ENCODE measurements around the gene ZBTB16. TPM values are rescaled to one million over a fixed set of nuclear protein-coding genes. Genes with fewer than 3 reads are reported as not detected.

The ZBTB16 gene
- total RNA-seq, 3 donors from 2014 or later (not counting 1 experiment from before 2014, with no cell fraction given), result 104 to 224 (median 156) TPM

DNA sequence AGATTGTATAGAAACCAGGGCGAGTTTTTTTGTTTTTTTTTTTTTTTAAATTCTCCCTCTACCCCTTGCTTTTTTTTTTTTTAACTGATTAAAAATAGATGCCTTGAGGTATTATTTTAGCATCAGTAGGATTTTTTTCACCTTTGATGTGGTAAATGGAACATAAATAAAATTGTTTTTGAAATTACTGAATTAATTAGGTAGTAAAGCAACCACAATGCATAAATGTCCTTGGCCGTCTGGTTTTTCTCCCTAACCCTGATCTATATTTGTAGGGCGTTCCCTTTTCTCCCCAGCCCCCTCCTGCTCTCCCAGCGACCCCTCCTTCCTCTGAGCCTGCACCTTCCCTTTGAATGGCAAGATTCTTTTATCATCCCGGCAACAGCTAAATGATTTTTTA lies 107.8 kb downstream of the ZBTB16 start:
- 54% methylated on average over 4 of the region's 5 CpGs for WGBS (ENCODE audit: insufficient coverage)
- Histone ChIP-seq H3K4me3 (ENCODE audit: low read length) (no peak overlapping the region), H3K36me3 (ENCODE audit: control insufficient read depth, insufficient read depth, low read length) (no peaks in the 10 kb centered on the region), H3K27me3 (ENCODE audit: control insufficient read depth, insufficient read depth, low read length) (no peaks in the 10 kb centered on the region), H3K9me3 (ENCODE audit: control insufficient read depth, insufficient read depth, low read length) (no peaks in the 10 kb centered on the region), H3K4me1 (ENCODE audit: control insufficient read depth, insufficient read depth, low read length) (peaks cover 93% of the 10 kb centered on the region), H3K27ac (ENCODE audit: low read length) (peak overlapping the region; percentile 44)
- peaks cover 97 to 99% of the 10 kb centered on the region in 2 donors for H3K4me1 Mint-ChIP-seq
- DNase-seq (no peak), ATAC-seq (no peak)
- peak overlapping the region; percentile 73 for H3K4me3 Mint-ChIP-seq
- no peaks in the 10 kb centered on the region for H3K36me3 Mint-ChIP-seq
- intact Hi-C loops (cut with micrococcal nuclease), result loop anchor here (2.0 kb wide), 1 partner anchor 17 kb away; no protein-coding TSS in a partner anchor
- no peaks in the 10 kb centered on the region for H3K9me3 Mint-ChIP-seq
- no peaks in the 10 kb centered on the region for H3K27me3 Mint-ChIP-seq (ENCODE audit: low read depth in 2 of 2)
- TF ChIP-seq, protein P1, sequence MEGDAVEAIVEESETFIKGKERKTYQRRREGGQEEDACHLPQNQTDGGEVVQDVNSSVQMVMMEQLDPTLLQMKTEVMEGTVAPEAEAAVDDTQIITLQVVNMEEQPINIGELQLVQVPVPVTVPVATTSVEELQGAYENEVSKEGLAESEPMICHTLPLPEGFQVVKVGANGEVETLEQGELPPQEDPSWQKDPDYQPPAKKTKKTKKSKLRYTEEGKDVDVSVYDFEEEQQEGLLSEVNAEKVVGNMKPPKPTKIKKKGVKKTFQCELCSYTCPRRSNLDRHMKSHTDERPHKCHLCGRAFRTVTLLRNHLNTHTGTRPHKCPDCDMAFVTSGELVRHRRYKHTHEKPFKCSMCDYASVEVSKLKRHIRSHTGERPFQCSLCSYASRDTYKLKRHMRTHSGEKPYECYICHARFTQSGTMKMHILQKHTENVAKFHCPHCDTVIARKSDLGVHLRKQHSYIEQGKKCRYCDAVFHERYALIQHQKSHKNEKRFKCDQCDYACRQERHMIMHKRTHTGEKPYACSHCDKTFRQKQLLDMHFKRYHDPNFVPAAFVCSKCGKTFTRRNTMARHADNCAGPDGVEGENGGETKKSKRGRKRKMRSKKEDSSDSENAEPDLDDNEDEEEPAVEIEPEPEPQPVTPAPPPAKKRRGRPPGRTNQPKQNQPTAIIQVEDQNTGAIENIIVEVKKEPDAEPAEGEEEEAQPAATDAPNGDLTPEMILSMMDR (IDR thresholded peaks at IDR 0.05), result no peak
- peak overlapping the region; percentile 61 to 85 for H3K27ac Mint-ChIP-seq

DNA sequence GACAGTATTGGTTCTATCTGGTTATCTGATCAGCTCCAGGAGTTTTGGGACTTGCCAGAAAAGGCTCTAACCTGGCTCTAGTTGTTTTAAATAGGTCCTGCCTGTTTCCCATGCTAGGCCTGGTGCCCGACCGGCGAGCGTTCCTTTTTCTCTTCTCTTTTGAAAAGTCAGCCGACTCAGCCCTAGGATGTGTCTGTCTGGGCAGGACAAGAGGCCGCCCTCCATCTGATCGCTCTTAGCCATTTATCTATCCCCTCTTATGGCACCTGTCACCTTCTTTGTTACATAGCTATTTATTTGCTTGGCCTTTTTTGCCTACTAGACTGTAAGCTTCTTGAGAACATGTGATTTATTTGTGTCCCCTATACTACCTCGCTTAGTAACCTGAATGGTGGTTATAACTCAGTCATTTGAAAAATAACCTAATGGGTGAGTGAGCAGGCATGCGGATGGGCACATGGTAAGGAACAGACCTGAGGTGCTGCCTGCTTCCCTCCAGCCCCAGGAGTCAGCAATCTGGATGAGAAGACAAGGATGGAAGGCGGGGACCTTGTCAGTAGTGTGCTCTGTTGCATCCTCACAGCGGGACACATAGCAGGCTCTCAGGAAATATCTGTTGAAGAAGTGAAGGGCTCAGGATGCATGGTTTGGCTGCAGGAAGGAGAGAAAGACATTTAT lies 108.4 kb downstream of the ZBTB16 start:
- H3K27me3 Mint-ChIP-seq (ENCODE audit: low read depth in 2 of 2), result no peaks in the 10 kb centered on the region
- H3K4me1 ChIP-seq (ENCODE audit: control insufficient read depth, insufficient read depth, low read length), result peaks cover 93% of the 10 kb centered on the region
- H3K4me3 Mint-ChIP-seq, result peak overlapping the region; percentile 73
- H3K36me3 ChIP-seq (ENCODE audit: control insufficient read depth, insufficient read depth, low read length), result no peaks in the 10 kb centered on the region
- no peaks in the 10 kb centered on the region for H3K36me3 Mint-ChIP-seq
- H3K27ac Mint-ChIP-seq, result peak overlapping the region; percentile 61 to 85
- 79% methylated on average over 11 of the region's 11 CpGs for WGBS (ENCODE audit: insufficient coverage)
- no peaks in the 10 kb centered on the region for H3K9me3 Mint-ChIP-seq
- intact Hi-C loops (cut with micrococcal nuclease), result loop anchor here (2.0 kb wide), 1 partner anchor 17 kb away; no protein-coding TSS in a partner anchor
- H3K27ac ChIP-seq (ENCODE audit: low read length), result peak overlapping the region; percentile 44
- TF ChIP-seq, protein P1 (IDR thresholded peaks at IDR 0.05), result no peak
- no peak for DNase-seq
- H3K4me1 Mint-ChIP-seq, result peaks cover 97 to 99% of the 10 kb centered on the region in 2 donors
- H3K27me3 ChIP-seq (ENCODE audit: control insufficient read depth, insufficient read depth, low read length), result no peaks in the 10 kb centered on the region
- H3K9me3 ChIP-seq (ENCODE audit: control insufficient read depth, insufficient read depth, low read length), result no peaks in the 10 kb centered on the region
- ATAC-seq, result no peak
- no peak overlapping the region for H3K4me3 ChIP-seq (ENCODE audit: low read length)

DNA sequence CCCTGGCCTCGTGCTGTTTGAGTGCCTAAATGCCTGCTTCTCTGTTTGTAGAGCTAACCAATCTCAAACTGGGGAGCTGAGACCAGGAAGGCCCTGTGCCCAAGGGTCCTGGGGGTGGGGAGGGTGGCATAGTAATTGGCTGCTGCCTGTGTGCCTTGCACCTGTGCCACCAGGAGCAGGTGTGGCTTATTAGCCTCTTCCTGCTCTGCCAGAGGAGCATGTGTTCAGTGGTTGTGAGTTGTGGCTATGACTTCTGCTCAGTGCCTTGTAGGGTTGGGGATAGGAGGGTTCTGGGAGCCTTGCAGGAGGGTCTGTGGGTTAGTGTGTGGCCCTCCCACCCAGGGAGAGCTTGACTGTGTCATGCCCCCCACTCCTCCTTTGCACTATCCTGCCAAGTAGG lies 109.2 kb downstream of the ZBTB16 start:
- Mint-ChIP-seq H3K4me3 (peak overlapping the region; percentile 73), H3K27me3 (ENCODE audit: low read depth in 2 of 2) (no peaks in the 10 kb centered on the region), H3K27ac (peak overlapping the region; percentile 61 to 85), H3K9me3 (no peaks in the 10 kb centered on the region), H3K4me1 (peaks cover 97 to 99% of the 10 kb centered on the region in 2 donors), H3K36me3 (no peaks in the 10 kb centered on the region)
- no peak overlapping the region for H3K4me3 ChIP-seq (ENCODE audit: low read length)
- intact Hi-C loops (cut with micrococcal nuclease), result no loop called here
- H3K9me3 ChIP-seq (ENCODE audit: control insufficient read depth, insufficient read depth, low read length), result no peaks in the 10 kb centered on the region
- TF ChIP-seq, protein P1 (IDR thresholded peaks at IDR 0.05), result no peak
- ATAC-seq, result no peak
- no peaks in the 10 kb centered on the region for H3K36me3 ChIP-seq (ENCODE audit: control insufficient read depth, insufficient read depth, low read length)
- no peaks in the 10 kb centered on the region for H3K27me3 ChIP-seq (ENCODE audit: control insufficient read depth, insufficient read depth, low read length)
- no peak overlapping the region for H3K27ac ChIP-seq (ENCODE audit: low read length)
- peak in 1 of 2 donors; percentile 32 for DNase-seq
- WGBS (ENCODE audit: insufficient coverage), result 32% methylated on average over 1 of the region's 1 CpG
- H3K4me1 ChIP-seq (ENCODE audit: control insufficient read depth, insufficient read depth, low read length), result peaks cover 94% of the 10 kb centered on the region

Data from natural killer cell (primary cell).